ENCODE measurements around the gene USP31. TPM values are rescaled to one million over a fixed set of nuclear protein-coding genes. Genes with fewer than 3 reads are reported as not detected.

Gene USP31
- total and polyA plus RNA-seq, 2 of the 8 experiments (the other 6 are each of a cell fraction or from before 2014, with no cell fraction given): 6.7 to 19.0 TPM

GRCh38 chr16:23172994-23173393, 23.7 kb upstream of the USP31 start:
- Histone ChIP-seq H3K9ac (replicated peaks in 1 of 4; ENCODE audit: extremely low read depth in 1 of 4, low read depth in 3 of 4, low read length in 3 of 4) (no peak overlapping the region), H3K79me2 (ENCODE audit: control insufficient read depth in 1 of 2, insufficient read depth in 2 of 2, low read length in 2 of 2) (no peaks in the 10 kb centered on the region), H3K23ac (ENCODE audit: insufficient read length) (no peak overlapping the region), H3K56ac (replicated peaks; ENCODE audit: insufficient read length, low read depth, low read length) (no peak overlapping the region), H3K23me2 (ENCODE audit: low read depth, low read length) (no peaks in the 10 kb centered on the region), H2BK20ac (ENCODE audit: low read length) (no peak overlapping the region), H3K27me3 (replicated peaks in 1 of 4; ENCODE audit: control insufficient read depth in 3 of 4, extremely low read depth in 1 of 4, insufficient read depth in 3 of 4, low read length in 3 of 4) (no peaks in the 10 kb centered on the region; a peak in 1 of 7 replicates), H3K4ac (replicated peaks; ENCODE audit: insufficient read length, low read depth, low read length) (no peak overlapping the region), H3K9me3 (ENCODE audit: insufficient read depth in 2 of 2, low read depth in 1 of 2, low read length in 1 of 2) (no peaks in the 10 kb centered on the region), H3K79me1 (ENCODE audit: low read depth, low read length) (no peaks in the 10 kb centered on the region), H3K4me2 (ENCODE audit: insufficient read depth in 1 of 2, low read depth in 2 of 2, low read length in 2 of 2) (no peak overlapping the region), H4K91ac (replicated peaks; ENCODE audit: insufficient read length, low read length) (no peak overlapping the region), H3K27ac (ENCODE audit: low read depth, low read length) (no peak overlapping the region), H2BK12ac (ENCODE audit: low read depth, low read length) (no peak overlapping the region), H3K4me1 (replicated peaks in 1 of 4; ENCODE audit: control insufficient read depth in 3 of 4, insufficient read depth in 4 of 4, low read length in 3 of 4) (peaks cover 0 to 3% (median 0%) of the 10 kb centered on the region in 4 experiments; a peak in 1 of 7 replicates), H2AK5ac (ENCODE audit: low read depth, low read length) (no peak overlapping the region), H2BK5ac (ENCODE audit: low read depth, low read length) (no peak overlapping the region), H2BK15ac (ENCODE audit: low read length) (no peak overlapping the region), H4K8ac (ENCODE audit: extremely low read depth, insufficient read depth, low read length) (no peak overlapping the region), H3K14ac (ENCODE audit: insufficient read length) (no peak overlapping the region), H4K20me1 (replicated peaks in 1 of 2; ENCODE audit: control insufficient read depth in 1 of 2, insufficient read depth in 2 of 2, low read length in 2 of 2) (no peaks in the 10 kb centered on the region), H3K4me3 (ENCODE audit: extremely low read depth in 1 of 4, insufficient read depth in 2 of 4, low read depth in 3 of 4, low read length in 4 of 4) (no peak overlapping the region), H4K5ac (ENCODE audit: insufficient read length, low read depth, low read length) (no peak overlapping the region), H3K18ac (ENCODE audit: extremely low read depth, low read length) (no peak overlapping the region), H2AFZ (ENCODE audit: low read length) (no peak overlapping the region), H2BK120ac (replicated peaks; ENCODE audit: low read depth, low read length) (no peak overlapping the region), H3K36me3 (ENCODE audit: control insufficient read depth in 2 of 4, insufficient read depth in 4 of 4, low read length in 3 of 4) (no peaks in the 10 kb centered on the region)
- ChIA-PET CTCF (ENCODE audit: partially characterized antibody) (interaction anchor here (1.1 to 1.6 kb wide), 2 partner anchors 15 to 261 kb away, joined by 3 to 4 read pairs; no protein-coding TSS in a partner anchor), POLR2A (ENCODE audit: partially characterized antibody) (no interaction called here)
- FAIRE-seq (no peak), DNase-seq (ENCODE audit: low read depth in 1 of 2, low spot score in 2 of 2) (no peak)
- 88% methylated on average over 3 of the region's 3 CpGs; no CpG with 5 or more reads in 1 of the 2 experiments for WGBS, 2 experiments (ENCODE audit: extremely low coverage in 1 of 2, insufficient coverage in 1 of 2, insufficient read length in 1 of 2, insufficient replicate concordance in 2 of 2, low coverage in 1 of 2, low lambda C conversion rate in 2 of 2, missing lambda C conversion rate in 1 of 2)
- TF ChIP-seq CEBPB (IDR thresholded peaks at IDR 0.05; ENCODE audit: low read depth, low read length) (no peak), CHD1 (IDR thresholded peaks at IDR 0.05; ENCODE audit: low read depth, low read length) (no peak), TEAD4 (IDR thresholded peaks at IDR 0.05; ENCODE audit: low read depth, low read length) (no peak), TCF12 (IDR thresholded peaks at IDR 0.05; ENCODE audit: low read depth, low read length) (no peak), KDM1A (IDR thresholded peaks at IDR 0.05; ENCODE audit: borderline replicate concordance, low read length) (no peak), PHF8 (conservative IDR thresholded peaks at IDR 0.05; ENCODE audit: low read depth, low read length) (no peak), CBX5 (IDR thresholded peaks at IDR 0.05; ENCODE audit: low read depth, low read length) (no peak), CHD2 (IDR thresholded peaks at IDR 0.05; ENCODE audit: low read length) (no peak), BRCA1 (IDR thresholded peaks at IDR 0.05; ENCODE audit: low read depth, low read length) (no peak), ATF2 (IDR thresholded peaks at IDR 0.05; ENCODE audit: low read length) (no peak), POLR2AphosphoS5 (IDR thresholded peaks at IDR 0.05; ENCODE audit: low read depth, low read length) (no peak), SIX5 (IDR thresholded peaks at IDR 0.05; ENCODE audit: low read depth, low read length) (no peak), USF2 (IDR thresholded peaks at IDR 0.05; ENCODE audit: low read length) (no peak)
